ENCODE results near the gene CRB1.

GRCh38 chr1:197312163-197312562 is 44.1 kb downstream of the CRB1 start:
- TF ChIP-seq CTCF (IDR thresholded peaks at IDR 0.05 in 4 of 5, conservative IDR thresholded peaks at IDR 0.05 in 1 of 5) (no peak), POLR2A (IDR thresholded peaks at IDR 0.05) (no peak)
